Heart left ventricle (tissue), 16 donors: ENCODE measurements around the gene UMPS. TPM values are rescaled to one million over a fixed set of nuclear protein-coding genes. Genes with fewer than 3 reads are reported as not detected.
A peak's percentile ranks its signal among the peaks of the same experiment; 100 is the strongest.
"Not testable (repeated sequence)": the region's sequence is repeated elsewhere in the genome, so short reads cannot be mapped to it uniquely, and the experiment has no call there.

ENCODE experiments used
- ATAC-seq, 4 donors: fragments of 200-7000 bp; cut with Tn5 transposase; one replicate each; pipeline ENCODE4 v1.9.1; 2020 to 2022; ENCODE audit warnings: moderate library complexity in 4 of 4, mild to moderate bottlenecking in 3 of 4, moderate number of reproducible peaks in 1 of 4
- DNase-seq, 5 donors: peaks; one replicate each; pipeline ENCODE4 v3.0.0-alpha.2; 2020
- H3K27ac ChIP-seq, 12 donors: fragments of 200-600 bp; sonication (generic) in 4 of 12; one replicate each; pipeline versions ENCODE4 v1.5.0 to v1.8.0; 2016 to 2022; ENCODE audit warnings: mild to moderate bottlenecking in 2 of 12
- H3K27me3 ChIP-seq, 9 donors: fragments of 200-600 bp; sonication (generic) in 2 of 9; one replicate each; pipeline versions ENCODE4 v1.5.1 to v1.8.0; 2016 to 2022; ENCODE audit warnings: mild to moderate bottlenecking in 3 of 9
- H3K36me3 ChIP-seq, 9 donors: fragments of 200-600 bp; sonication (generic) in 2 of 9; one replicate each; pipeline versions ENCODE4 v1.5.0 to v1.8.0; 2018 to 2022; ENCODE audit warnings: mild to moderate bottlenecking in 2 of 9
- H3K4me1 ChIP-seq, 12 donors: fragments of 200-600 bp; sonication (generic) in 4 of 12; one replicate each; pipeline versions ENCODE4 v1.5.0 to v1.8.0; 2016 to 2022; ENCODE audit warnings: mild to moderate bottlenecking in 3 of 12
- H3K4me3 ChIP-seq, 12 donors: fragments of 200-600 bp; sonication (generic) in 4 of 12; one replicate each; pipeline versions ENCODE4 v1.5.0 to v1.8.0; 2017 to 2022; ENCODE audit warnings: mild to moderate bottlenecking in 9 of 12, moderate library complexity in 4 of 12
- H3K9me3 ChIP-seq, 12 donors: fragments of 200-600 bp; sonication (generic) in 4 of 12; one replicate each; pipeline versions ENCODE4 v1.5.0 to v1.8.0; 2016 to 2022; ENCODE audit warnings: mild to moderate bottlenecking in 1 of 12
- POLR2A ChIP-seq, 2 donors: fragments of 450-650 bp; IDR thresholded peaks; one replicate each; pipeline ENCODE4 v1.6.1; 2017; ENCODE audit warnings: antibody characterized with exemption in 2 of 2, mild to moderate bottlenecking in 2 of 2, moderate library complexity in 2 of 2
- WGBS, 4 donors: extraction: QIAGEN DNeasy Blood & Tissue Kit in 2 of 4; methylation state at CpG; one replicate each; pipeline versions ENCODE4 v1.1.5 to v1.1.7; 2013 to 2018; 5-methylcytosine and 5-hydroxymethylcytosine counted together
- intact Hi-C, 10 donors: fragments of 100-400 bp; cut with DNase I; formaldehyde crosslinking; loops; one replicate each; pipeline versions ENCODE4 v1.11.1 to v1.14.2; 2022
- polyA plus RNA-seq, 2 donors: library from polyadenylated mRNA; stranded (reverse); fragments of 200-250 nt; gene quantifications; one replicate each; pipeline ENCODE4 v1.2.3, GENCODE V29; 2013
- total RNA-seq, 9 donors: library from RNA; depleted of rRNA in 2 of 9; stranded (reverse); fragments of >200 nt in 2 of 9; fragmentation: NEBNext Ultra II Directional in 3 of 9; extraction: Animal tissue kit (Norgen Biotek cat#: 25700) in 3 of 9; gene quantifications; one replicate each; pipeline versions ENCODE4 v1.1.0 to v1.2.4, GENCODE V29; 2016 to 2023
- TF ChIP-seq, protein P1 (sequence below), 12 donors: fragments of 200-600 bp; sonication (generic) in 4 of 12; IDR thresholded peaks; one replicate each; pipeline versions ENCODE4 v1.5.0 to v1.8.0; 2018 to 2022; ENCODE audit warnings: antibody characterized with exemption in 12 of 12, mild to moderate bottlenecking in 5 of 12
- donor health status: ischemic (EF 13 %, LVEDD 7.1; RV severe dilation, severe dysfunction).
- donor health status: healthy with polysubstance abuse.
- donor health status: DM: no; HTN: yes; CAD: no.
- donor health status: DM: no; HTN: no; CAD: no.
- donor health status: ischemic (EF 25% LVEDD 6.9; RV normal size, moderate dysfunction).
- donor health status: ischemic (EF 25% LVEDD 5.7; RV mildly dilated, moderate dysfunction).
- donor health status: healthy.
- donor health status: DM: yes; HTN: yes; CAD: no.
- donor health status: ischemic (EF 35%, LVEDD 5.7; RV mildly dilated, moderate dysfunction).
- donor health status: nonischemic (EF 11% LVEDD 7.7; RV severe dilation, severe dysfunction).
- donor health status: DM: yes; HTN: yes; CAD: no.
- donor health status: PGD.
- donor health status: ischemic (EF 29% LVEDD 5.4; RV normal size, mild dysfunction).
- donor health status: nonischemic (EF 23%, LVEDD 6.1; RV moderate dilation, normal function).

UMPS gene
- total and polyA plus RNA-seq, 11 donors, result 2.3 to 15.9 (median 7.1) TPM

DNA sequence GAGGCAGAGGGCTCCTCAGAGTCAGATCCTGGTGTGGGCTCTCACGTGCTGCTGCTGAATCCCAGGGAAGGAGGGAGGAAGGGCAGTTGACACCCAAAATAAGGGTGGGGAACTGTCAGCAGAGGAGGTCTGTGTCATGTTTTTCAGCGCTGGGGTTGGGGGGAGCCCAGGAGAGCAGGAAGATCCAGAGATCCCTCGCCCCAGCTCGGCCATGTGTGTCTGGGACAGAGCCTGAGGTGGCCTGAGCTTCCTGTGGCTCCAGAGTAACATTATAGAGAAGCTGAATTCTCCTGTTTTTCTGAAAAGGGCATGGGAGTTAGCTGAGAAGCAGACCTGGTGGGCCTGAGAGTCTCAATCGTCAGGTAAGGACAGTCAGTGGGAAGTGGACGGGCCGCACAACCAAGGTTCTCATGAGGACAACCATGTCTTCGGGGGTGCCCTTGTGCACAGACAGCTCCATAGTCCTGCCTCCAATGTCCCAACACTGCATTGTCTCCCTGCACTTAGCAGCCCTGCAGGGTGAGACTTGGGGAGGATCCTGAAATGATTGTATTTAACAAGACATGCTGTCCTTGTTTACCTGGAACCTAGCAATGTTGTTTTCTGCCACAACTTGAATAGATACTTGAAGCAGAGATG lies 18.4 kb downstream of the UMPS start:
- peaks cover 0 to 38% (median 27%) of the 10 kb centered on the region in 9 donors for H3K36me3 ChIP-seq
- TF ChIP-seq POLR2A (IDR thresholded peaks at IDR 0.05), result no peak
- TF ChIP-seq, protein P1, sequence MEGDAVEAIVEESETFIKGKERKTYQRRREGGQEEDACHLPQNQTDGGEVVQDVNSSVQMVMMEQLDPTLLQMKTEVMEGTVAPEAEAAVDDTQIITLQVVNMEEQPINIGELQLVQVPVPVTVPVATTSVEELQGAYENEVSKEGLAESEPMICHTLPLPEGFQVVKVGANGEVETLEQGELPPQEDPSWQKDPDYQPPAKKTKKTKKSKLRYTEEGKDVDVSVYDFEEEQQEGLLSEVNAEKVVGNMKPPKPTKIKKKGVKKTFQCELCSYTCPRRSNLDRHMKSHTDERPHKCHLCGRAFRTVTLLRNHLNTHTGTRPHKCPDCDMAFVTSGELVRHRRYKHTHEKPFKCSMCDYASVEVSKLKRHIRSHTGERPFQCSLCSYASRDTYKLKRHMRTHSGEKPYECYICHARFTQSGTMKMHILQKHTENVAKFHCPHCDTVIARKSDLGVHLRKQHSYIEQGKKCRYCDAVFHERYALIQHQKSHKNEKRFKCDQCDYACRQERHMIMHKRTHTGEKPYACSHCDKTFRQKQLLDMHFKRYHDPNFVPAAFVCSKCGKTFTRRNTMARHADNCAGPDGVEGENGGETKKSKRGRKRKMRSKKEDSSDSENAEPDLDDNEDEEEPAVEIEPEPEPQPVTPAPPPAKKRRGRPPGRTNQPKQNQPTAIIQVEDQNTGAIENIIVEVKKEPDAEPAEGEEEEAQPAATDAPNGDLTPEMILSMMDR (IDR thresholded peaks at IDR 0.05), result no peak
- no peak overlapping the region for H3K27ac ChIP-seq
- H3K27me3 ChIP-seq, result no peaks in the 10 kb centered on the region
- DNase-seq (no peak), ATAC-seq (peak in 3 of 4 donors; percentile 22 to 55 (median 53))
- no peaks in the 10 kb centered on the region for H3K9me3 ChIP-seq
- intact Hi-C loops, result no loop called here
- no peaks in the 10 kb centered on the region for H3K4me1 ChIP-seq
- WGBS, 4 donors, result 84 to 86% (median 85%) methylated on average over 8 of the region's 8 CpGs
- no peak overlapping the region for H3K4me3 ChIP-seq

DNA sequence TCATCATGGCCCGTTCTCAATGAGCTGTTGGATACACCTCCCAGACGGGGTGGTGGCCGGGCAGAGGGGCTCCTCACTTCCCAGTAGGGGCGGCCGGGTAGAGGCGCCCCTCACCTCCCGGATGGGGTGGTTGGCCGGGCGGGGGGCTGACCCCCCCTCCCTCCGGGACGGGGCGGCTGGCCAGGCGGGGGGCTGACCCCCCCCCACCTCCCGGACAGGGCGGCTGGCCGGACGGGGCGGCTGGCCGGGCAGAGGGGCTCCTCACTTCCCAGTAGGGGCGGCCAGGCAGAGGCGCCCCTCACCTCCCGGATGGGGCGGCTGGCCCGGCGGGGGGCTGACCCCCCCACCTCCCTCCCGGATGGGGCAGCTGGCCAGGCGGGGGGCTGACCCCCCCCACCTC lies 19.6 kb downstream of the UMPS start:
- peaks cover 0 to 26% (median 15%) of the 10 kb centered on the region in 9 donors for H3K36me3 ChIP-seq
- H3K9me3 ChIP-seq, H3K4me1 ChIP-seq, H3K27ac ChIP-seq, DNase-seq, intact Hi-C loops, ATAC-seq, H3K4me3 ChIP-seq, H3K27me3 ChIP-seq: not testable (repeated sequence)
- WGBS, 4 donors, result 78 to 93% (median 88%) methylated on average over 5 to 26 of the region's 27 CpGs

DNA sequence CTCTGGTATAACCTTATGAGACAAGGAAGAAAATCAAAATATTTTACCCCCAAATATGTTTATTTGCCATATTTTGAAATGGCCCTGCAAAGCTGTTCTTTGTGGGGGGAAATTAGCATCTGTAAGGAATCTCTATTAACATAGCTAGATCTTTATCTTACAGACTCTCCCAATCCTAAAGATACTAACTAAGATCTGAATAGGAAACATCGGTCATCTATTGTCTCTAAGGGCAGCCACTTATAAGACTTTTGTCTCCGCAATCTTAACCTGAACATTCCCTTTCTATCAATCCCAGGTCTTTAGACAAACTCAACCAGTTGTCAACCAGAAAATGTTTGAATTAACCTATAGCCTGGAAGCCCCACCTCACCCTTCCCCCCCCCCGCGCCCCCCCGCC lies 21.2 kb downstream of the UMPS start:
- no peak for ATAC-seq
- WGBS, 4 donors, result 64 to 77% (median 73%) methylated on average over 5 of the region's 5 CpGs
- TF ChIP-seq, protein P1 (IDR thresholded peaks at IDR 0.05), result no peak
- no peak for TF ChIP-seq POLR2A (IDR thresholded peaks at IDR 0.05)
- Histone ChIP-seq H3K4me3 (no peak overlapping the region), H3K36me3 (peaks cover 0 to 10% (median 0%) of the 10 kb centered on the region in 9 donors), H3K4me1 (no peaks in the 10 kb centered on the region), H3K27me3 (no peaks in the 10 kb centered on the region), H3K27ac (no peak overlapping the region), H3K9me3 (no peaks in the 10 kb centered on the region)
- no peak for DNase-seq
- intact Hi-C loops, result no loop called here

DNA sequence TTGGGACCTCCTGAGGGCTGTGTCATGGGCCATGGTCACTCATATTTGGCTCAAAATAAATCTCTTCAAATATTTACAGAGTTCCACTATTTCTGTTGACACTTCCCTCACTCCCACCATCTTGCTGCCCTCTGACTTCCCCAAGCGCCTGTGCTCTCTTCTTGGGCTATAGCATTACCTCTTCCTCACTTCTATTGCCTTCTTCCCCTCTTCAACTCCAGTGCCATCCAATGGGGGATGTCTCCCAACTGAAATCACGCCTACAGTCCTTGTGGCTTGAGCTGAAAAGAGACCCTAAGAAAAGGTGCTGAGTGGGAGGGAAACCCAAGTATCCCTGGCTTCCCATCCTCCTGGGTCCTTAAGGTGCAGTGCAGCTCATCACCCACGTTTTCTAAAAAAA lies 21.8 kb downstream of the UMPS start:
- WGBS, 4 donors, result 80 to 96% (median 89%) methylated on average over 3 of the region's 3 CpGs
- peaks cover 0 to 6% (median 0%) of the 10 kb centered on the region in 9 donors for H3K36me3 ChIP-seq
- no peak for ATAC-seq
- H3K4me1 ChIP-seq, result no peaks in the 10 kb centered on the region
- no peaks in the 10 kb centered on the region for H3K27me3 ChIP-seq
- H3K4me3 ChIP-seq, result no peak overlapping the region
- H3K27ac ChIP-seq, result no peak overlapping the region
- intact Hi-C loops, result no loop called here
- H3K9me3 ChIP-seq, result no peaks in the 10 kb centered on the region
- no peak for DNase-seq
- no peak for TF ChIP-seq POLR2A (IDR thresholded peaks at IDR 0.05)
- TF ChIP-seq, protein P1 (IDR thresholded peaks at IDR 0.05), result no peak

DNA sequence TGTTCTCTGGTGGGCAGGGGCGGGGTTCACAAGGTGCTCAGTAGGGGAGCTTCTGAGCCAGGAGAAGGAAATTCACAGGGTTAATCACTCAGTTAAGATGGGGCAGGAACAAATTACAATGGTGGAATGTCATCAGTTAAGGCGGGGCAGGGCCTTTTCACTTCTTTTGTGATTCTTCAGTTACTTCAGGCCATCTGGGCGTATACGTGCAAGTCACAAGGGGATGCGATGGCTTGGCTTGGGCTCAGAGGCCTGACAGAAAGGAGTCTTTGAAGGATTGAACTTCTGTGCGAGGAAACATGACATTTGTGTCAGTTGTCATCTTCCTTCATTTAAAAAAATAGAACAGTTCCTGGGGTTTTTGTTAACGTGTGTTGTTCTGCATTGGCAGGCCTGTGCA lies 27.7 kb downstream of the UMPS start:
- H3K27ac ChIP-seq, result not testable (repeated sequence)
- WGBS, 4 donors, result 90 to 92% (median 91%) methylated on average over 7 of the region's 7 CpGs

More for the DNA sequence above, 27.7 kb downstream of the UMPS start:
- H3K36me3 ChIP-seq, H3K27me3 ChIP-seq, H3K9me3 ChIP-seq, DNase-seq, H3K4me3 ChIP-seq, ATAC-seq, intact Hi-C loops: not testable (repeated sequence)
- peaks cover 0 to 18% (median 9%) of the 10 kb centered on the region in 12 donors for H3K4me1 ChIP-seq
